MM.1S (cell line): ENCODE measurements around the gene TAS2R40.

Source experiments
- DNase-seq: peaks from one replicate; pipeline ENCODE4 v3.0.0-alpha.2; 2015
- H2AFZ ChIP-seq: fragments of 300-600 bp; sonication (generic); 2 replicates; pipeline ENCODE4 v1.6.0; 2016; ENCODE audit warnings: antibody characterized with exemption, low read length
- H3F3A ChIP-seq: fragments of 300-600 bp; sonication (generic); 2 replicates; pipeline ENCODE4 v1.6.1; 2016; ENCODE audit warnings: mild to moderate bottlenecking, antibody characterized with exemption, low read length, moderate library complexity, mixed read lengths; ENCODE audit not compliant: insufficient read depth
- H3K27ac ChIP-seq: fragments of 300-600 bp; sonication (generic); 2 replicates; pipeline ENCODE4 v1.5.1; 2016; ENCODE audit warnings: mild to moderate bottlenecking, low read length
- H3K27me3 ChIP-seq: fragments of 300-600 bp; sonication (generic); replicated peaks from 2 replicates; pipeline ENCODE4 v1.6.0; 2016; ENCODE audit warnings: low read length; ENCODE audit not compliant: insufficient read depth
- H3K36me3 ChIP-seq: fragments of 300-600 bp; sonication (generic); replicated peaks from 2 replicates; pipeline ENCODE4 v1.6.1; 2016; ENCODE audit warnings: mild to moderate bottlenecking, low read length, mixed read lengths; ENCODE audit not compliant: insufficient read depth
- H3K4me1 ChIP-seq: fragments of 300-600 bp; sonication (generic); 2 replicates; pipeline ENCODE4 v1.6.1; 2016; ENCODE audit warnings: low read length, mixed read lengths
- H3K4me2 ChIP-seq: fragments of 300-600 bp; sonication (generic); 2 replicates; pipeline ENCODE4 v1.6.0; 2016; ENCODE audit warnings: low read depth, low read length
- H3K4me3 ChIP-seq: fragments of 300-600 bp; sonication (generic); 2 replicates; pipeline ENCODE4 v1.5.1; 2016; ENCODE audit warnings: low read length, mixed read lengths
- H3K79me2 ChIP-seq: fragments of 300-600 bp; sonication (generic); 2 replicates; pipeline ENCODE4 v1.6.1; 2016; ENCODE audit warnings: mixed run types, low read length, mixed read lengths
- H3K9ac ChIP-seq: fragments of 300-600 bp; sonication (generic); 2 replicates; pipeline ENCODE4 v1.6.1; 2016; ENCODE audit warnings: low read length, mixed read lengths
- H3K9me2 ChIP-seq: fragments of 300-600 bp; sonication (generic); replicated peaks from 2 replicates; pipeline ENCODE4 v1.6.1; 2016; ENCODE audit warnings: mild to moderate bottlenecking, low read length, mixed read lengths; ENCODE audit not compliant: insufficient read depth
- H3K9me3 ChIP-seq: fragments of 300-600 bp; sonication (generic); replicated peaks from 2 replicates; pipeline ENCODE4 v1.6.1; 2016; ENCODE audit warnings: mild to moderate bottlenecking, low read length, mixed read lengths; ENCODE audit not compliant: insufficient read depth
- H4K20me1 ChIP-seq: fragments of 300-600 bp; sonication (generic); 2 replicates; pipeline ENCODE4 v1.6.1; 2016; ENCODE audit warnings: mild to moderate bottlenecking, low read length, moderate library complexity, mixed read lengths; ENCODE audit not compliant: insufficient read depth
- CTCF ChIP-seq: fragments of 300-600 bp; sonication (generic); IDR thresholded peaks from 2 replicates; pipeline ENCODE4 v1.5.1; 2016; ENCODE audit warnings: antibody characterized with exemption, low read length, mixed read lengths
- EZH2 ChIP-seq: fragments of 300-600 bp; sonication (generic); optimal IDR thresholded peaks from 2 replicates; pipeline ENCODE3; 2017; ENCODE audit warnings: low read depth, mild to moderate bottlenecking, antibody characterized with exemption, low read length, mixed read lengths
- EZH2phosphoT487 ChIP-seq: fragments of 300-600 bp; sonication (generic); IDR thresholded peaks from 2 replicates; pipeline ENCODE4 v1.6.1; 2018; ENCODE audit warnings: antibody characterized with exemption, low read length

Gene TAS2R40

GRCh38 chr7:143256325-143256724, 34.5 kb downstream of the TAS2R40 start:
- peaks cover 22% of the 10 kb centered on the region for H3K4me1 ChIP-seq
- TF ChIP-seq EZH2phosphoT487 = no peak
- TF ChIP-seq EZH2 = no peak
- no peak; the same call in 1 of the 2 replicates for TF ChIP-seq CTCF
- no peaks in the 10 kb centered on the region for H3K27me3 ChIP-seq
- no peak overlapping the region for H3K27ac ChIP-seq
- peaks cover 3% of the 10 kb centered on the region; the same call in 1 of the 2 replicates for H3F3A ChIP-seq
- H3K4me2 ChIP-seq = no peak overlapping the region
- no peaks in the 10 kb centered on the region for H3K79me2 ChIP-seq
- H3K9me2 ChIP-seq = no peaks in the 10 kb centered on the region
- no peak overlapping the region for H2AFZ ChIP-seq
- no peak overlapping the region for H3K4me3 ChIP-seq
- no peaks in the 10 kb centered on the region for H3K36me3 ChIP-seq
- no peaks in the 10 kb centered on the region for H3K9me3 ChIP-seq
- no peaks in the 10 kb centered on the region for H4K20me1 ChIP-seq
- no peak for DNase-seq
- no peak overlapping the region for H3K9ac ChIP-seq

GRCh38 chr7:143256932-143257331, 35.1 kb downstream of the TAS2R40 start:
- no peak overlapping the region for H3K9ac ChIP-seq
- no peak for DNase-seq
- no peaks in the 10 kb centered on the region for H3K79me2 ChIP-seq
- H3K4me2 ChIP-seq = no peak overlapping the region
- H3K27me3 ChIP-seq = no peaks in the 10 kb centered on the region
- no peaks in the 10 kb centered on the region for H4K20me1 ChIP-seq
- H2AFZ ChIP-seq = no peak overlapping the region
- peaks cover 3% of the 10 kb centered on the region; the same call in 1 of the 2 replicates for H3F3A ChIP-seq
- no peak overlapping the region for H3K27ac ChIP-seq
- H3K4me1 ChIP-seq = peaks cover 16% of the 10 kb centered on the region
- no peaks in the 10 kb centered on the region for H3K9me2 ChIP-seq
- H3K9me3 ChIP-seq = no peaks in the 10 kb centered on the region
- H3K36me3 ChIP-seq = no peaks in the 10 kb centered on the region
- no peak for TF ChIP-seq EZH2
- TF ChIP-seq EZH2phosphoT487 = no peak
- TF ChIP-seq CTCF = no peak
- H3K4me3 ChIP-seq = no peak overlapping the region

GRCh38 chr7:143257501-143257900, 35.7 kb downstream of the TAS2R40 start:
- no peaks in the 10 kb centered on the region for H3K36me3 ChIP-seq
- no peak for DNase-seq
- H3K27me3 ChIP-seq = no peaks in the 10 kb centered on the region
- H3K27ac ChIP-seq = no peak overlapping the region
- no peak overlapping the region for H2AFZ ChIP-seq
- H3K4me1 ChIP-seq = peaks cover 15% of the 10 kb centered on the region
- no peak overlapping the region for H3K4me2 ChIP-seq
- no peaks in the 10 kb centered on the region for H4K20me1 ChIP-seq
- TF ChIP-seq EZH2 = no peak
- TF ChIP-seq CTCF = no peak
- no peak for TF ChIP-seq EZH2phosphoT487
- H3K9me2 ChIP-seq = no peaks in the 10 kb centered on the region
- H3K79me2 ChIP-seq = no peaks in the 10 kb centered on the region
- H3K4me3 ChIP-seq = no peak overlapping the region
- H3F3A ChIP-seq = peaks cover 3% of the 10 kb centered on the region; the same call in 1 of the 2 replicates
- H3K9me3 ChIP-seq = no peaks in the 10 kb centered on the region
- no peak overlapping the region for H3K9ac ChIP-seq
